Endothelial cell (in vitro differentiated cells): ENCODE measurements around the gene NOLC1. TPM values are rescaled to one million over a fixed set of nuclear protein-coding genes. Genes with fewer than 3 reads are reported as not detected.

ENCODE experiments used
- DNase-seq: peaks from one replicate; pipeline ENCODE4 v3.0.0; 2021; ENCODE audit warnings: low spot score
- H3K27ac Mint-ChIP-seq: one replicate; pipeline ENCODE4 v1.8.0; 2021; ENCODE audit warnings: mixed read lengths, inconsistent platforms; ENCODE audit not compliant: unreplicated experiment
- H3K27me3 Mint-ChIP-seq: one replicate; pipeline ENCODE4 v1.8.0; 2021; ENCODE audit warnings: mild to moderate bottlenecking, moderate library complexity, mixed read lengths, inconsistent platforms; ENCODE audit not compliant: unreplicated experiment
- H3K36me3 Mint-ChIP-seq: one replicate; pipeline ENCODE4 v1.8.0; 2021; ENCODE audit warnings: mild to moderate bottlenecking, low read depth, mixed read lengths, inconsistent platforms; ENCODE audit not compliant: unreplicated experiment
- H3K4me1 Mint-ChIP-seq: one replicate; pipeline ENCODE4 v1.8.0; 2021; ENCODE audit warnings: mild to moderate bottlenecking, mixed read lengths, inconsistent platforms; ENCODE audit not compliant: unreplicated experiment
- H3K4me3 Mint-ChIP-seq: one replicate; pipeline ENCODE4 v1.8.0; 2021; ENCODE audit warnings: mild to moderate bottlenecking, mixed read lengths, inconsistent platforms; ENCODE audit not compliant: unreplicated experiment
- H3K9me3 Mint-ChIP-seq: one replicate; pipeline ENCODE4 v1.8.0; 2021; ENCODE audit warnings: mixed read lengths, inconsistent platforms; ENCODE audit not compliant: unreplicated experiment
- CTCF ChIP-seq: fragments of 200-600 bp; sonication (generic); IDR thresholded peaks from one replicate; pipeline ENCODE4 v1.5.0; 2021; ENCODE audit warnings: antibody characterized with exemption; ENCODE audit not compliant: unreplicated experiment
- total RNA-seq: library from RNA; stranded (reverse); fragmentation: NEBNext Ultra II Directional; extraction: Animal tissue kit (Norgen Biotek cat#: 25700); gene quantifications from one replicate; pipeline ENCODE4 v1.2.1, GENCODE V29; 2021; ENCODE audit not compliant: unreplicated experiment

The NOLC1 gene
- total RNA-seq, 1 donor from 2014 or later: 43.2 TPM

- peak overlapping the region; percentile 31 for H3K4me3 Mint-ChIP-seq
Observed at GRCh38 chr10:102111276-102111675, 40.9 kb upstream of the NOLC1 start.

GRCh38 chr10:102112210-102112817 lies 39.9 kb upstream of the NOLC1 start:
- no peak for TF ChIP-seq CTCF
- Mint-ChIP-seq H3K4me3 (peak overlapping the region; percentile 95), H3K4me1 (peaks cover 60% of the 10 kb centered on the region)

More at GRCh38 chr10:102111276-102111675, 40.9 kb upstream of the NOLC1 start:
- Mint-ChIP-seq H3K36me3 (peaks cover 43% of the 10 kb centered on the region), H3K4me1 (peaks cover 52% of the 10 kb centered on the region), H3K27me3 (peaks cover 18% of the 10 kb centered on the region), H3K9me3 (no peaks in the 10 kb centered on the region), H3K27ac (no peak overlapping the region)
- DNase-seq: no peak
- no peak for TF ChIP-seq CTCF

GRCh38 chr10:102113261-102113955 lies 38.8 kb upstream of the NOLC1 start:
- peaks cover 66% of the 10 kb centered on the region for H3K4me1 Mint-ChIP-seq
- no peak for DNase-seq
- no peak for TF ChIP-seq CTCF
- H3K9me3 Mint-ChIP-seq: no peaks in the 10 kb centered on the region
- peaks cover 15% of the 10 kb centered on the region for H3K27me3 Mint-ChIP-seq
- H3K4me3 Mint-ChIP-seq: peak overlapping the region; percentile 95
- H3K27ac Mint-ChIP-seq: peak overlapping the region; percentile 54
- H3K36me3 Mint-ChIP-seq: peaks cover 37% of the 10 kb centered on the region

More at GRCh38 chr10:102112210-102112817, 39.9 kb upstream of the NOLC1 start:
- H3K27me3 Mint-ChIP-seq: peaks cover 17% of the 10 kb centered on the region
- H3K9me3 Mint-ChIP-seq: no peaks in the 10 kb centered on the region
- peaks cover 42% of the 10 kb centered on the region for H3K36me3 Mint-ChIP-seq
- DNase-seq: no peak
- H3K27ac Mint-ChIP-seq: no peak overlapping the region

GRCh38 chr10:102113956-102114857 lies 38.0 kb upstream of the NOLC1 start:
- H3K27ac Mint-ChIP-seq: peak overlapping the region; percentile 52
- TF ChIP-seq CTCF: no peak
- H3K4me3 Mint-ChIP-seq: peak overlapping the region; percentile 95
- peaks cover 19% of the 10 kb centered on the region for H3K27me3 Mint-ChIP-seq
- H3K9me3 Mint-ChIP-seq: no peaks in the 10 kb centered on the region
- DNase-seq: peak; percentile 25
- peaks cover 29% of the 10 kb centered on the region for H3K36me3 Mint-ChIP-seq
- H3K4me1 Mint-ChIP-seq: peaks cover 70% of the 10 kb centered on the region
